Measurements from ENCODE around the gene E2F1.

The E2F1 gene

DNA sequence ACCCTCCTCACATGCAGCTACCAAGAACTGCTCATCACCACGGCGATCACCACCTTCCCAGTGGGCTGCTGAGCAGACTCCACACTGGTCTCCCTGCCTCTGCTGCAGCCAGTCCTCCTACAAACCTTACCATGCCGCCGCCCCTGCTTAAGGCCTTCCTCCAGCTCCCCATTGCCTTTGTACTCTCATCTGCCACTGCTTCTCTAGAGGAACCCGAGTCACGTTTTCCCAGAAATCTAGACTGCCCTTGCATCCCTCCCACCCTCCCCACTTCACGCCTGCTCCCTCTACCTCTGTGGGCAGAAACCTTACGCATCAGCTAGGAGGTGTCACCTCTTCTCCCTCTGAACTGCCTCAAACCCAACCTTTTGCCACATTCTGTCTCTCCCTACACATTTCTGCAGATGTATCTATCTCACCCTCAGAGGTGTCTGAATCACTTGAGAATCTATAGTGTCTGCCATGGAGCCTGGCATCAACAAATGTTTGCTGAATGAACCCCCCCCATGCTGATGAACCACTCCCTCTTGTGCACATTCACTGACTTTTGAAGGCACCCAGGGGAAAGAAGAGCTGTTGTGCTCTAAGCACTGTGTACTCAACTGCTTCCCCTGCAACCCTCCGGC, 4.3 kb downstream of the E2F1 start:
- ATAC-seq: no peak
- no peak for TF ChIP-seq ZFP30 (CRISPR knock-in tag; IDR thresholded peaks at IDR 0.05)
- no peak for TF ChIP-seq POU6F1 (CRISPR knock-in tag; IDR thresholded peaks at IDR 0.05; ENCODE audit: borderline replicate concordance, low read depth)
- no peak for TF ChIP-seq ZC3H10 (CRISPR knock-in tag; IDR thresholded peaks at IDR 0.05)
- no peak for TF ChIP-seq CSDC2 (CRISPR knock-in tag; IDR thresholded peaks at IDR 0.05)
- no peak for TF ChIP-seq ZFP3 (CRISPR knock-in tag; IDR thresholded peaks at IDR 0.05)
- no peak for TF ChIP-seq SNAI2 (CRISPR knock-in tag; IDR thresholded peaks at IDR 0.05)
- no peak for TF ChIP-seq GLIS3 (CRISPR knock-in tag; IDR thresholded peaks at IDR 0.05)
- TF ChIP-seq, protein P1, sequence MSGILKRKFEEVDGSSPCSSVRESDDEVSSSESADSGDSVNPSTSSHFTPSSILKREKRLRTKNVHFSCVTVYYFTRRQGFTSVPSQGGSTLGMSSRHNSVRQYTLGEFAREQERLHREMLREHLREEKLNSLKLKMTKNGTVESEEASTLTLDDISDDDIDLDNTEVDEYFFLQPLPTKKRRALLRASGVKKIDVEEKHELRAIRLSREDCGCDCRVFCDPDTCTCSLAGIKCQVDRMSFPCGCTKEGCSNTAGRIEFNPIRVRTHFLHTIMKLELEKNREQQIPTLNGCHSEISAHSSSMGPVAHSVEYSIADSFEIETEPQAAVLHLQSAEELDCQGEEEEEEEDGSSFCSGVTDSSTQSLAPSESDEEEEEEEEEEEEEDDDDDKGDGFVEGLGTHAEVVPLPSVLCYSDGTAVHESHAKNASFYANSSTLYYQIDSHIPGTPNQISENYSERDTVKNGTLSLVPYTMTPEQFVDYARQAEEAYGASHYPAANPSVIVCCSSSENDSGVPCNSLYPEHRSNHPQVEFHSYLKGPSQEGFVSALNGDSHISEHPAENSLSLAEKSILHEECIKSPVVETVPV (CRISPR knock-in tag; IDR thresholded peaks at IDR 0.05): no peak
- TF ChIP-seq PATZ1 (CRISPR knock-in tag; IDR thresholded peaks at IDR 0.05; ENCODE audit: borderline replicate concordance): no peak
- no peak for TF ChIP-seq PPARA (CRISPR knock-in tag; IDR thresholded peaks at IDR 0.05; ENCODE audit: borderline replicate concordance)
- TF ChIP-seq BACH2 (CRISPR knock-in tag; IDR thresholded peaks at IDR 0.05; ENCODE audit: borderline replicate concordance): no peak
- no peak for TF ChIP-seq OSR1 (CRISPR knock-in tag; IDR thresholded peaks at IDR 0.05)
- TF ChIP-seq, protein P2, sequence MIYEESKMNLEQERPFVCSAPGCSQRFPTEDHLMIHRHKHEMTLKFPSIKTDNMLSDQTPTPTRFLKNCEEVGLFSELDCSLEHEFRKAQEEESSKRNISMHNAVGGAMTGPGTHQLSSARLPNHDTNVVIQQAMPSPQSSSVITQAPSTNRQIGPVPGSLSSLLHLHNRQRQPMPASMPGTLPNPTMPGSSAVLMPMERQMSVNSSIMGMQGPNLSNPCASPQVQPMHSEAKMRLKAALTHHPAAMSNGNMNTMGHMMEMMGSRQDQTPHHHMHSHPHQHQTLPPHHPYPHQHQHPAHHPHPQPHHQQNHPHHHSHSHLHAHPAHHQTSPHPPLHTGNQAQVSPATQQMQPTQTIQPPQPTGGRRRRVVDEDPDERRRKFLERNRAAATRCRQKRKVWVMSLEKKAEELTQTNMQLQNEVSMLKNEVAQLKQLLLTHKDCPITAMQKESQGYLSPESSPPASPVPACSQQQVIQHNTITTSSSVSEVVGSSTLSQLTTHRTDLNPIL (CRISPR knock-in tag; IDR thresholded peaks at IDR 0.05; ENCODE audit: low read depth): no peak
- TF ChIP-seq TOX (CRISPR knock-in tag; IDR thresholded peaks at IDR 0.05; ENCODE audit: borderline replicate concordance): no peak
- TF ChIP-seq, protein P3, sequence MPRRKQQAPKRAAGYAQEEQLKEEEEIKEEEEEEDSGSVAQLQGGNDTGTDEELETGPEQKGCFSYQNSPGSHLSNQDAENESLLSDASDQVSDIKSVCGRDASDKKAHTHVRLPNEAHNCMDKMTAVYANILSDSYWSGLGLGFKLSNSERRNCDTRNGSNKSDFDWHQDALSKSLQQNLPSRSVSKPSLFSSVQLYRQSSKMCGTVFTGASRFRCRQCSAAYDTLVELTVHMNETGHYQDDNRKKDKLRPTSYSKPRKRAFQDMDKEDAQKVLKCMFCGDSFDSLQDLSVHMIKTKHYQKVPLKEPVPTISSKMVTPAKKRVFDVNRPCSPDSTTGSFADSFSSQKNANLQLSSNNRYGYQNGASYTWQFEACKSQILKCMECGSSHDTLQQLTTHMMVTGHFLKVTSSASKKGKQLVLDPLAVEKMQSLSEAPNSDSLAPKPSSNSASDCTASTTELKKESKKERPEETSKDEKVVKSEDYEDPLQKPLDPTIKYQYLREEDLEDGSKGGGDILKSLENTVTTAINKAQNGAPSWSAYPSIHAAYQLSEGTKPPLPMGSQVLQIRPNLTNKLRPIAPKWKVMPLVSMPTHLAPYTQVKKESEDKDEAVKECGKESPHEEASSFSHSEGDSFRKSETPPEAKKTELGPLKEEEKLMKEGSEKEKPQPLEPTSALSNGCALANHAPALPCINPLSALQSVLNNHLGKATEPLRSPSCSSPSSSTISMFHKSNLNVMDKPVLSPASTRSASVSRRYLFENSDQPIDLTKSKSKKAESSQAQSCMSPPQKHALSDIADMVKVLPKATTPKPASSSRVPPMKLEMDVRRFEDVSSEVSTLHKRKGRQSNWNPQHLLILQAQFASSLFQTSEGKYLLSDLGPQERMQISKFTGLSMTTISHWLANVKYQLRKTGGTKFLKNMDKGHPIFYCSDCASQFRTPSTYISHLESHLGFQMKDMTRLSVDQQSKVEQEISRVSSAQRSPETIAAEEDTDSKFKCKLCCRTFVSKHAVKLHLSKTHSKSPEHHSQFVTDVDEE (CRISPR knock-in tag; IDR thresholded peaks at IDR 0.05): no peak
- no peak for TF ChIP-seq ZNF8 (CRISPR knock-in tag; IDR thresholded peaks at IDR 0.05)
- TF ChIP-seq RARB (CRISPR knock-in tag; IDR thresholded peaks at IDR 0.05): no peak
- TF ChIP-seq TCF4 (CRISPR knock-in tag; IDR thresholded peaks at IDR 0.05; ENCODE audit: borderline replicate concordance): no peak
- TF ChIP-seq ARNTL (CRISPR knock-in tag; IDR thresholded peaks at IDR 0.05; ENCODE audit: borderline replicate concordance, low read depth): no peak
- no peak for TF ChIP-seq ZNF565 (CRISPR knock-in tag; conservative IDR thresholded peaks at IDR 0.05; ENCODE audit: low read depth)

GRCh38 chr20:33681288-33681687, 4.9 kb downstream of the E2F1 start:
- TF ChIP-seq OSR1 (CRISPR knock-in tag; IDR thresholded peaks at IDR 0.05): no peak
- no peak for TF ChIP-seq ZNF565 (CRISPR knock-in tag; conservative IDR thresholded peaks at IDR 0.05; ENCODE audit: low read depth)
- TF ChIP-seq, protein P3 (CRISPR knock-in tag; IDR thresholded peaks at IDR 0.05): no peak
- no peak for TF ChIP-seq CSDC2 (CRISPR knock-in tag; IDR thresholded peaks at IDR 0.05)
- TF ChIP-seq TCF4 (CRISPR knock-in tag; IDR thresholded peaks at IDR 0.05; ENCODE audit: borderline replicate concordance): no peak
- no peak for TF ChIP-seq ARNTL (CRISPR knock-in tag; IDR thresholded peaks at IDR 0.05; ENCODE audit: borderline replicate concordance, low read depth)
- ATAC-seq: no peak

Measured in SK-N-SH treated with all-trans-retinoic acid at 6 μM for 48 hours (cell line).